Measurements from ENCODE around the gene NLRP1.

Gene NLRP1

DNA sequence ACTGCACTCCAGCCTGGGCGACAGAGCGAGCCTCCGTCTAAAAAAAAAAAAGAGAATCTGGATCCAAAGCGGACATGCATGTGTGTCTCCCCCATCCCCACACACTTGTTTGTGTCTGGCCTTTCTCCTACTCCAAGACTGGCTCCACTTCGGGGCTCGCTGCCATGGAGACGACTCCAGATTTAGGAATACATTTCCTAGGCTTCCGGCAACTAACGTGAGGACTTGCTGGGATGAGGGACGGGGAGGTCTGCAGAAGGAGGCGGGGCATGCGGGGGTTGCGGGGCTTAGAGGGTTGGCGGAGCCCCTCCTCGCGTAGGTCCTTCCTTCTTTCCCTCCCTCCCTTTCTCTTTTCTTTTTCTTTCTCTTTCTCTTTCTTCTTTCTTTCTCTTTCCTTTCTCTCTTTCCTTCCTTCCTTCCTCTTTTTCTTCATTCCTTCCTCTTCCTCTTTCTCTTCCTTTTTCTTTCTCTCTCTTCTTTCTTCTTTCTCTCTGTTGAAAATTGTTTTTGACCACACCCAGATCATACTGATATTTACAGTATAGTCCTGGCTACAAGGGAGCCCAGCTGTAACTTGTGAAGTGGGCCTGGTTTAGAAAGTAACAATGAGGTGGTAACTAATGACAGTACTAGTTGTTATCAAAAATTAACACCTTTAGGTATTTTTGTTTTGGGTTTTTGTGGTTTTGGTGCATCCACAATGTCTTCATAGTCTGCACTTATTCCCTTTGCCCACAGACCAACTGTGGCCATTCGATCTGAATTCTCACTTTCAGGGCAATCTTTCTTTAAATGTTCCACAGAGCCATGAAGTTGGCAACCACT lies 72.7 kb downstream of the NLRP1 start:
- no peak for DNase-seq

DNA sequence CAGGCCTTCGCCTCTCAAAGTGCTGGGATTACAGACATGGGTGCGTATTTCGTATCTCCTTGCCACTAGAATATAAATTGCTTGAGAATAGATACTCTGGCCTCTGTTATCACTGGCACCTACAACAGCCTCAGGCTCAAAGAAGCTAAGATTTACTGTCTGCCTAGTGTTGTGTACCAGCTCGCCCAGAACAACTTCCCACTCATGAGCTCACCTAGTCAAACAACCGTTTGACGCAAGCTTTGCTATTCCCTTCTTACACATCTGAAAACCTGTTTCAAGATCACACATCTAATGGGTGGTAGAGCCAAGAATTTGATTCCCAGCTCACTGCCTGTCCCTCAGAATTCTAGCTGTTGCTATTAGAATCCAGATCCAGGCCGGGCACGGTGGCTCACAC lies 73.5 kb downstream of the NLRP1 start:
- DNase-seq: no peak

DNA sequence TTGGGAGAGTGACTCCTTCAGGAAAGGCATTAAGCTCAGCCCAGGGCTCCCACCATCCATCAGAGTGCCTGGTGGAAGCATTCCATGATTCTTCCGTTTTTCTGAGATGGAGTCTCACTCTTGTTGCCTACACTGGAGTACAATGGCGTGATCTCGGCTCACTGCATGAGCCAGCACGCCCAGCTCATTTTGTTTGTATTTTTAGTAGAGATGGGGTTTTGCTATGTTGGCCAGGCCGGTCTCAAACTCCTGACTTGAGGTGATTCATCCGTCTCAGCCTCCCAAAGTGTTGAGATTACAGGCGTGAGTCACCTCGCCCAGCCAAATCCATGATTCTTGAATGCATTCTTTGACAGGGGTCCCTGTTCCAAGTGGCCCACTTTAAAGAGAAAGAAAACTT lies 74.8 kb downstream of the NLRP1 start:
- no peak for DNase-seq

DNA sequence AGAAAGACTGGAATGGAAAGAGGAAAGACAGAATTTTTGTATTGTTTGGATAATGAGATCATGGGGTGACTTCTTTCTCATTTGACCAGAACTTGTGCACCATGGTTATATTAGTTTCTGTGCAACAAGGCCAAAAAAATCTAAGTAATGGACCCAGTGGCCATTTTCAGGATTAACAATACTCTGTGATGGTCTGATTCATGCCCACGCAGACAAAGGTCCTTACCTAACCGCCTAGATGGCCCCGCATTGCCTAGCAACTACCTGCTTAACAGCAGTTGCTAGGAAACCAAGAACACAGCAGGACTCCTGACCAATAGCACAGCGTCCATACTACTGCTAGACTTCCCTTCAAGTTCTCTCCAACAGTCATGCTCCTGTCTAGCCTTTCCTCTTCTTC lies 75.5 kb downstream of the NLRP1 start:
- DNase-seq: no peak

DNA sequence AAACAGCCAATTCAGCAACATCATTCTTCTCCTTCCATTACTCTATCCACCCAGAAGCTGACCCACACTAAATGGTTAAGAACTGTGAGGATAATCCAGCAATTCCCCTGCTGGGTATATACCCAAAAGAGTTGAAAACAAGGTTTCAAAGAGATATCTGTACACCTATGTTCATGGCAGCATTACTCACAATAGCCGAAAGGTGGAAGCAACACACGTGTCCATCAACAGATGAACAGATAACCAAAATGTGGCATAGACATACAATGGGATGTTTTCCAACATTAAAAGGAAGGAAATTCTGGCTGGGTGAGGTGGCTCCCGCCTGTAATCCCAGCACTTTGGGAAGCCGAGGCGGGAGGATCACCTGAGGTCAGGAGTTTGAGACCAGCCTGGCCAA lies 78.0 kb downstream of the NLRP1 start:
- DNase-seq: no peak

DNA sequence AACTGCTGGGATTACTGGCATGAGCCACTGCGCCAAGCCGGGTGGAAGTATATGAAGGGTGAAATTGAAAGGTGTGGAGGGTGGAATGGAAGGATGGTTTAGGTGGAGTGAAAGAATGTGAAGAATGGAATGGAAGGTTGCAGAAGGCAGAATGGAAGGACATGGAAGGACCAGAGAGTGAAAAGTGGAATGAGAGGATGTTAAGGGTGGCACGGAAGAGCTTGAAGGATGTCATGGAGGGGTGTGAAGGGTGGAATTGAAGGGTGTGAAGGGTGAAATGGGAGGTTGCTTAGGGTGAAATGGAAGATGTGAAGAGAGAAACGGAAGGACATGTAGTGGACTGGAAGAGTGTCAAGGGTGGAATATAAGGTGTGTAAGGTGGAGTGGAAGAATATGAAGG lies 81.8 kb downstream of the NLRP1 start:
- DNase-seq: no peak

DNA sequence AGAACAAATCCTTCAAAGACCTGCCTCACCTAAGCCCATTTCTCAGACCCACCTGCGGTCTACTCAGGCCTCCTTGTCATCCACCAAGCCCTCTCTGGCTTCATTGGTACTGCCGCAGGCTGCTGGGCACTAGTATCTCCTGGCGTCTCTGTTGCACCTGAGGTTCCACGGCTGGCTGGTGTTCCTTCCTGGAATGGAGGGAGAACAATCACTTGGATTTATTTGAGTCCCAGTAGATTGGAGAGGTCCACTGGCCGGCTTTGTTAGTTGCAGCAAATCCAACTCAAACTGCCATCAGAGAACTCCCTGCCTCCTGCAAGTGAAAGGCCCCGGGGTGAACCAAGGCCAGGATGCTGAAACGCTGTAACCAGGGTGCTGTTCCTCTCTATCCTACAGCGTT lies 82.6 kb downstream of the NLRP1 start:
- DNase-seq: no peak

DNA sequence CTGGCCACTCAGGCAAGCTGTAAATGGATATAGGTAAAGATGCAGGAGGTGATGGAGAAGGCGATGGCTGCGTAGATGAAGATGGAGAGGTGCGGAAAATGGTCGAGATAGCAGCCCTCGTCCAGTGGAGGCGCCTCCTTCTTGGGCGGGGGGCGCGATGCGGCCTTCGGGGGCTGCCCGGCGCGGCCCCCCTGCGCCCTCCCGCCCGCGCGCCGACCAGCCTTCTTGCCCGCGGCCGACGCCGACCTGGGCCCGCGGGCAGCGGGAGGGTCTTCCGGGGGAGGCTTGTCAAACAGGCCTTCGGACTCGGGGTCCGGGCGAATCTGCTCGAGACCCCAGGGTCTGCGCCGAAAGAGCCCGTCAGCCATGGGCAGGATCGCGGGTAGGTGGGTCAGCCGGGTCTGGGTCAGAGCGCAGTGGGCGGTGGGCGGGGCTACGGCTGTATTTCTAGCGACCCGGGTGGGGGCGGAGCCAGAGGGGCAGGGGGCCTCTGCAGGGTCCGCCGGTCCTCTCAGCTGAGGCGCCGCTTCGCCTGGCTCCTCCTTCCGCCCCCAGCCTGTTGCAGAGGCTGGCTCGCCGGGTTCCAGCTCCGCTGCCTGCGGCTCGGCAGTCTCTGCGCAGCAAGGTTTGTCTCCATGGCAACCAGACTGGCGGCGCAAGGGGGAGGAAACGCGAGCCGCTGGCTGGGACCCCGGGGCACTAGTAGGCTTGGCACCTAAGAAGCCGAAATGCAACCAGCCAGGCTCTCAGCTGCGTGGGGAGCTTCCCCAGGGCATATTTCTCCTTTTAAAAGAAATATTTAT lies 83.5 kb downstream of the NLRP1 start:
- peak; percentile 68 for DNase-seq

DNA sequence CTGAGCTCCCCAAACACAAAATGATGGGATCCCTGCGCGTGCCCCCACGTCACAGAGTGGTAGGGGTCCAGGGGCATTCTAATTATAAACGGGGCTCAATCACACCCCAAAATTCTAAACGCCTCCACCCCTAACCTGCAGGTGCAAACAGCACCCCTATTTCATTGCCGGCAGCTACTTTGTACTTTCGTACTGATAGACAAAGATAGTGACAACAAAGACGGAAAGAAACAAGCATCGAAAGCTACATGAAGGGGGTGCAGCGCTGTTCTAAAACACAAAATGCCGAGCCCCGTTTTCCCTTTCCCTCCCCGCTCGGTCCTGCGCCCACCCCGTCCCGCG lies 84.1 kb downstream of the NLRP1 start:
- DNase-seq: no peak

DNA sequence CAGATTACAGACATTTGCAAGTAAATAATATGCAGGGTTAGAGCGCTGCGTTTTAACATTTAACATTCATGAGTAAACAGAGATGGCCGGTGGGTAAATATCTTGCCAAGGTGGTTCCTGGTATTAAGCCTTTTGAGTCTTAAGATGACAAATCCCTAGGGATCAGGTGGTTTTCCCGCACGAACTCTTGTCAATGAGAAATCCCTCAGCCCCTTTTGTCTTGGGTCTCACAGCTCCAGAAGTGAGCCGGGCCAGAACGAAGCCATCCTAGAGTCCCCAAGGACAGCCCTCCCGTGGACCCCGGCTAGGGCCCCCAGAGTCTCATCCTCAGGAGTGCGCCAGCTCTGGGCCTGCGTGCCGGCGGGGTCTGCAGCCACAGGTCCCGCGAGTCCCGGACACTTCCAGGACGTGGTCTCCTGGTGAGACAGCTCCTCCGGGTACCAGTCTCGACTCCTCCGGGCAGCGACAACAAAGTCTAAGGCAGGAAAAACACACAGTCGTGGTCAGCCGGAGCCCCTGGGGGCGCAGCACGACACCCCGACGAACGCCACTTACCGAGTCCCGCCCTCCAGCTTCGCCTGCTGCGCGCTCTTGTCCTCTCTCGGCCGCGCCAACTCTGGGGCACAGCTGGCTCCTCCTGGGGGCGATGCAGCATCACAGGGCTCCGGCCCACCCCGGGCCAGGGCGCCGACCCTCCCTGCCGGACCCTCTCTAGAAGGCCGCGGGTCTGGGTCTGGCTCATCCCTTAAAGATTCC lies 84.7 kb downstream of the NLRP1 start:
- DNase-seq: no peak

DNA sequence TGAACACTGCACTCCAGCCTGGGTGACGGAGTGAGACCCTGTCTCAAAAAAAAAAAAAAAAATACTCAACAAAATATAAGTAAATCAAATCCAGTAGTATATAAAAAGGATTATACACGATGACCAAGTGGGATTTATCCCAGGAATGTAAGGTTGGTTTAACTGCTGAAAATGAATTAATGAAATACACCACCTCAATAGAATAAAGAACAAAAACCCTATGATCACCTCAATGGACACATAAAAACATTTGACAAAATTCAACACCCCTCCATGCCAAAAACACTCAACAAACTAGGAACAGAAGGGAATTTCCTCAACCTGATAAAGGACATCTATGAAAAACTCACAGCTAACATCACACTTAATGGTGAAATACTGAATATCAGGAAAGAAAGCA lies 91.3 kb downstream of the NLRP1 start:
- no peak for DNase-seq

DNA sequence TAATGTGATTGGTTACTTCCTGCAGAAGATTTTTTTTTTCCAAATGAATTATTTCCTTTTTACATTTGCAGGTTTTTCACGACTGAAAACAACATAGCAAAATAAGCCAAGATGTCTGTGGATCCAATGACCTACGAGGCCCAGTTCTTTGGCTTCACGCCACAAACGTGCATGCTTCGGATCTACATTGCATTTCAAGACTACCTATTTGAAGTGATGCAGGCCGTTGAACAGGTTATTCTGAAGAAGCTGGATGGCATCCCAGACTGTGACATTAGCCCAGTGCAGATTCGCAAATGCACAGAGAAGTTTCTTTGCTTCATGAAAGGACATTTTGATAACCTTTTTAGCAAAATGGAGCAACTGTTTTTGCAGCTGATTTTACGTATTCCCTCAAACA lies 95.6 kb downstream of the NLRP1 start:
- no peak for DNase-seq

DNA sequence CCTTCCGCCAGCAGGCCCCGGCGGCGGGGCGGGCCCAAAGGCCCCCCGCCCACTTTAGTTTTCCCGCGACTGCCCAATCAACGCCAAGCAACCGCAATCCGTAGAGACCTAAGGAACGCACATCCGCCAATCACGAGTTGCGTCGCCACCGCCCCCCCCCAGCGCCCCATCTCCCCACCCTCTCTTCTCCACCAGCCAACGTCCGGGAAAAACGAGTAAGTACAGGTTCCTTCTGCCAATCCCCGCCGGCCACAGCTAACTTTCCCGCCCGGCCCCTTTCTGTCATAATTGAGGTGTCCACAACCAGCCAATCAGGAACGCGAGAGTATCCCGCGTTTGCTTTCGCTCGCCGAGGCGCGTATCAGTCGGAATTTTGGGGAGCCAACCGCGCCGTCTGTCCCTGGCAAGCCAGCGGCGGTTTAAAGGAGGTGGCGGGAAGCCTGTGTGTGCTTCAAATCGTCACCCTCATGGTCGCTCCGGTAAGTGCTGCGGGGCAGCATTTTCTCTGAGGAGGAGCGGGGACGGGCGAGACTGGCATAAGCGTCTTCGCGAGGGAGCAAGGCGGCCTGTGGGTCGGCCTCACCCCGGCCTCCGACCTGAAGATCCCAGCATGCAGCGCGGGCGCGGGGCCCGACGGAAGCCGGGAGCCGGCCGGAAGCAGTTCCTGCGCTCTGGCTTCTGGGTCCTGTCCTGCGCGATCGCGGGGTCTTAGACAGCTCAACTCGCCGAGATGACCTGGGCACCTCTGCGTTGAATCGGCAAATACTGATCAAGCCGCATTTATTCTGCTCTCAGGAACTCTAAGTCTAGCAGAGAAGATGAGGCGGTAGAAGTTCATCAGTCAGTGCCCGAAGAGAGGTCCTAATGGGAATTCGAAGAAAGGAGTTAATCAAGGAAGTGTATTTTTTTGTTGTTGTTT lies 97.8 kb downstream of the NLRP1 start, which contains the start of gene MIS12:
TSS of gene MIS12 (plus strand) at position 361 of the 919 bp plus-strand sequence. CDS start 2,297 bp downstream, outside the sequence.
- DNase-seq: peak; percentile 94

DNA sequence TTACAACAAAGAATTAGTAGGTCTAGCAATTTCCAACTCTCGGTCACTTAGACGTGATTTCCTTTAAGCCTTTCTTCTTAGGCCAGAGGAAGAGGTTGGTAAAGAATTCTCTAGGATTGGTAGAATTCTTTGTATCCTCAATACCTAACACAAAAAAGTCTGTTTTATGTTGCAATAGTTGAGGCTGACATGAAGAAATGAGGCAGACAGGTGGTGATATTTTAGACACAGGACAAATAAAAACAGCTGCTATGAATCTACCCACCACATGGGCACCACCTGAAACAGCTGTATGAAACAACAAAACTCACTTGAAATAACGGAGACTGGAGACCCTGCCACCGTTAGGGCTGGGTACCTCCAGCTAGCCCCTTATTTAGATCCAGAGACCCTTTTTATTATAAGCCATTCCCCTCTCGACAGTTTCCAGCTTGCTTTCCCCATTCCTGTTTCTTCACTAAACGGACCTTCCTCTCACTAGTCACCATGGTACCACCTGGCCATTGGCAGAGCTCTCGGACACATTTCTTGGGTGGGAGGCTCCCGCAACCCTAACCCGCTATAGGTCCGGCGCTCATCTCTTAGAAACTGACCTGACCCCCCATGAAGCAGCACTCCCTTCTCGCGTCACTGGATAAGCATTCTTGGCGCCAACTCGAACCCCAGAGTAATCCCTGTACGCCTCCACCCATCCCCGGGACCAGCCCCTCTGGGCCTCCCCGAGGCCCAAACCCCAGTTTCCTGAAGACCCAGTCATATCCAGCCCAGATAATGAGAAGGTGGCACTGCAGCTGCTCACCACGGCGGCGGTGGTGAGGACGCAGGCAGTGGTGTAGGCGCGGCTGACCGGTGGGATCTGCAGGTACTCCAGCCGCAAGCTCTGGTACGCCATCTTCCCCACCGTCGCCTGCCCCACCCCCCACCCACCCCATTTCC lies 98.8 kb downstream of the NLRP1 start, which contains the start of gene DERL2:
TSS of gene DERL2 (minus strand) at position 909 of the 936 bp plus-strand sequence. CDS start at position 892, 17 bp downstream.
- no peak for DNase-seq

DNA sequence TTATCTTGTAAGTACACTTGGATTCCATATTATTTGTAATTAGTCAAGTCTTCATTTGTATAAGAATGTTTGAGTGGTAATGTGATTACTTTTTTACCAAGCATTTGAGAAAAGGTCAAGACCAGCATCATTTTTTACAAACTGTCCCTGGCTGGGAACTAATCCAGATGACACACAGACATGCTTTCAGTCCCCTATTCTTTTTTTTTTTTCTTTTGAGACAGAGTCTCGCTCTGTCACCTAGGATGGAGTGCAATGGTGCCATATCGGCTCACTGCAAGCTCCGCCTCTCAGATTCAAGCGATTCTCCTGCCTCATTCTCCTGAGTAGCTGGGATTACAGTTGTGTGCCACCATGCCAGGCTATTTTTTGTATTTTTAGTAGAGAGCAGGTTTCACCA lies 102.9 kb downstream of the NLRP1 start:
- no peak for DNase-seq

DNA sequence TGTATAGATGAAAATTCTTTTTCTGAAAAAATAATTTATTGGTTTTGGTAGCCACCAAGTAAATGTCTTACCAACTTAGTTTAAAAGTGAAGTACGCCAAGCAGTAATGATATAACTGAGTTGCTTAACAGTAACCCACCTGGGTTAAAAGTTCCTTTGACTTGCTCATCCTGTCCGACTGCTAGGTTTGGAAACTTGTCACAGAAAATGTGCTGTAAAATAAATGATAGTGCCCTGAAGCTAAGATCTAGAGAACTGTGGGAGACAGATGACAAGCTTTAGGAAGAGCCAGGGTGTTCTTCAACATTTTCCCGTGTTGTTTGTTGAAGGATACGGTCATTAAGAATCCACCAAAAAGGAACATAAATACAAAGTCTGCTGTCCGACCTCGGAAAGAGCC lies 103.3 kb downstream of the NLRP1 start:
- no peak for DNase-seq

DNA sequence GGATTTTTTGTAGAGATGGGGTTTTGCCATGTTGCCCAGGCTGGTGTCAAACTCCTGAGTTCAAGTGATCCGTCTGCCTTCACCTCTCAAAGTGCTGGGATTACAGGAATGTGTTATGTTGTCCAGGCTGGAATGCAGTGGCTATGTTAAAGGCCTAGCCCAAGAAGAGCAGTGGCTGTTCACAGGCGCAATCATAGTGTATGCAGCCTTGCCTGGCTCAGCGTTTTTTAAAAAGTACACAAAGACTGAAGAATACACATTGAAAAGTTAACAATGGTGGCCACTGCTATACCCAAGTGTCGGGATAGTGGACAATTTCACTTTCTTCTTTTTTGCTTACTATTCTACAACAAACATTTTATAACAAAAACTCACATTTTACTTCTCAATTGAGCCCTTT lies 105.3 kb downstream of the NLRP1 start:
- no peak for DNase-seq

DNA sequence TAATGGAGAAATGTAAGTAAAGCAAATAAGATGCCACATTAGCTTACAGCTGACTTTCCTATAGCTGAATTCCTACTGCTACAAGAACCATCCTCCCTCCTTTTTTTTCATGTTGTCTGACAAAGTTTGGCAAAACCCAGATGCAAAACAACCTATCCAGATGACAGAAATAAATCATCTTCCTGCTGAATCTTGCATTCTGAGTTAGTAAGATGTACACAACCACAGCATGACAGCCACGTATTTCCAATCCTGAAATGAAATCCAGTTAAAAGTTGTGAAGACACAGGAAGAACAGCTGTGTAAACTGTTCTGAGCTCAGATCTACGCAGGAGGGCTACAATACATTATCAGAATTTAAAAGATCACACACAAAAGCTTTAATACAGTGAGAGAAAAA lies 110.4 kb downstream of the NLRP1 start:
- DNase-seq: no peak

DNA sequence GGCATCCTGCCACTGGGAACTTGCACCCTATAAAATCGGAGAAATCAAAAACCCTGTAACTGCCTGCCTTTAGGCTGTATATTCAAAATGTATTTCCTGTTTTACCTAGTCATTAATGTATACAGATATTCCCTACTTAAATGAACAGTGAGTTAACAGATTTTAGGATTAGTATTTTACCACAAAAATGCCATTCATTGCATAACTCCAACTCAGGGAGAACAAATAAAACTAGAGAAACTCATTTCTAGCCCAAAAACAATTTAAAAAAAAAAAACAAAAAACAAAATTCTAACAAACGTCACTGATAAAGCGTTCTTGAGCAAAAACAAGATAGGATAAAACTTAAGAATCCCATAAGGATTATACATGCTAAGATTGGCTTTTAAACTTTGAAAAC lies 111.8 kb downstream of the NLRP1 start:
- DNase-seq: no peak

DNA sequence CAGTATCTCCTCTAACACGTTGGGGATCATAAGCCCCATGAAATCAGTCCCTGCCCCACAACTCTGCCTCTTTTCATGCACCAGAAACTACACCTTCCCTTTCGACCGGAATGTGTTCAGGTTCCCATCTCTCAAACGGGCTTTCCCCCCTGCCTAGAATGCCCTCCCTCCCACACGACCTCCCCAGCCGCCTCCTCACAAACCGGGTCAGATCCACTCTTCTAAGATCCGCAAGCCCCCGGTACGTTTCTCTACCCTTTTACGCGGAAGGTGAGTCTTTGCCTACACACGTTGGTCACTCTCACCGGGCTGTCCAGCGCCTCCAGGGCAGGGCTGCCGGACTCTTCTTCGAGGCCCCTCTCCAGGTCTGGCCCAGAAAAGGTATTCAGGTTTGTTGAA lies 116.2 kb downstream of the NLRP1 start:
- DNase-seq: peak; percentile 24

DNA sequence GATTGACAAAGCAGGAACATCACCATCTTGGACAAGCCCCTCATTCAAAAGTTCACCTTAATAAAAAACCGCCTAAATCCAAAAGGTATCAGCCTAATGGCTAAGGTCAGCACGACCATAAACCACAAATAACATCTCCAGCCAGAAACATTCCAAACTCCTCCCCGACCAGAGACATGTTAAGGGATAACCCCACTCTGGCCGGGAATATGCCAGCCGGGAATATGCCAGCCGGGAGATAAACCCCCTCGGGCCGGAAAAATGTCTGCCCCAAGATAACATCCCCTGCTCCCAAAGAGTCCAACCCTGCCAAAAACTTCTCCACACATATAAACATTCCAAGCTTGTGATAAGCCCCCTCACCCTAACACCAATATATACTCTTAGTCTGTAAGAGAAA lies 116.9 kb downstream of the NLRP1 start:
- DNase-seq: no peak

Measured in stimulated activated CD4-positive, alpha-beta T cell treated with anti-CD3 and anti-CD28 coated beads, Interleukin-12 subunit alpha, Interleukin-12 subunit beta, amount 100 ng/mL, for 4 hours (primary cell).